ENCODE data around the gene MXRA8.
"Not testable (repeated sequence)": the region's sequence is repeated elsewhere in the genome, so short reads cannot be mapped to it uniquely, and the experiment has no call there.

MXRA8 gene

DNA sequence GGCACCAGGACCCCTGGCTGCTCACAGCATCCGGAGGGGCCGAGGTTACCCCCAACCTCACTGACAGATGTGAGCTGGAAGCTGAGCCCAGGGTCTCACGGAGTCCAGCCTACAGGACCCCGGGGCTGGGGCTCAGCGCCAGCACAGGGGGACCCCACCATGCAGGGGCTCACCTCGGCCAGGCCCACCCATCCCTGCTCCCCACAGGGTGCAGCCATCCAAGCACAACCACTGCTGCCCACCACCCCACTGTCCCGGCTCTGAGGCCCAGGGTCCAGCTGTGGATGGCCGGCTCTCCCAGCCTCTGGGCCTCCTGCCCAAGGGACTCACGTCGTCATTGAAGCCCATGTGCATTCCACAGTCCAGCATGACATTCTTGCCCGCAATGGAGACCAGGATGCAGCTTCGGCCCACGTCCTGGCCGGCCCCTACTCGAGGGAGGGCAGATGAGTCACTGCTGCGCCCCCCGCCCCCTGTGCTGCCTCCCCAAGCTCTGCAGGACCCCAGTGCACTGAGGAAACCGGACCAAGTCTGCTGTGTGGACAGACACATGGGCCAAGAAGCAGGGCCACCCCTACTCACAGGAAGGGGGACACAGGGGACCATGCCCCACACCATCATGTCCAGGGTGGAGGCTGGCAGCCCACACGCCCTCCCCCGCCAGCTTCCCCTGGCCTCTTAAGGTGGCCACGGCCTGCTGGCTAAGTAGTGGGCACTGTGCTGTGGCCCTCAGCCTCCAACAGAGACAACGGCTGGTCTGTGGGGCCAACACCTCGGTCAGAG lies 37.5 kb downstream of the MXRA8 start:
- no peak for DNase-seq (ENCODE audit: low spot score)

DNA sequence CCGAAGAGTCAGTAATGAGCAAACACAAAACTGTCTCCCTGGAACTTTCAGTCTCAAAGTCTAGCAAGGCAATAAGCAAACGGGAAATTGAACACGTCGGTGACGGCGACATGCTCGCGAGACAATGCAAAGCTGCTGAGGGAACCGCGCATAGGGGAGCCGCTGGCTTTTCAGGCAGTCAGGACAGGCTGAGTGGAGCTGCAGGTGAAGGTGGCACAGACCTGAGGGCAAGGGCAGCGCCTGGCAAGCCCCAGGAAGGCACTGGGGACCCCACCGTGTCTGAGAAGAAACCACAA lies 38.8 kb downstream of the MXRA8 start:
- DNase-seq (ENCODE audit: low spot score), result no peak

DNA sequence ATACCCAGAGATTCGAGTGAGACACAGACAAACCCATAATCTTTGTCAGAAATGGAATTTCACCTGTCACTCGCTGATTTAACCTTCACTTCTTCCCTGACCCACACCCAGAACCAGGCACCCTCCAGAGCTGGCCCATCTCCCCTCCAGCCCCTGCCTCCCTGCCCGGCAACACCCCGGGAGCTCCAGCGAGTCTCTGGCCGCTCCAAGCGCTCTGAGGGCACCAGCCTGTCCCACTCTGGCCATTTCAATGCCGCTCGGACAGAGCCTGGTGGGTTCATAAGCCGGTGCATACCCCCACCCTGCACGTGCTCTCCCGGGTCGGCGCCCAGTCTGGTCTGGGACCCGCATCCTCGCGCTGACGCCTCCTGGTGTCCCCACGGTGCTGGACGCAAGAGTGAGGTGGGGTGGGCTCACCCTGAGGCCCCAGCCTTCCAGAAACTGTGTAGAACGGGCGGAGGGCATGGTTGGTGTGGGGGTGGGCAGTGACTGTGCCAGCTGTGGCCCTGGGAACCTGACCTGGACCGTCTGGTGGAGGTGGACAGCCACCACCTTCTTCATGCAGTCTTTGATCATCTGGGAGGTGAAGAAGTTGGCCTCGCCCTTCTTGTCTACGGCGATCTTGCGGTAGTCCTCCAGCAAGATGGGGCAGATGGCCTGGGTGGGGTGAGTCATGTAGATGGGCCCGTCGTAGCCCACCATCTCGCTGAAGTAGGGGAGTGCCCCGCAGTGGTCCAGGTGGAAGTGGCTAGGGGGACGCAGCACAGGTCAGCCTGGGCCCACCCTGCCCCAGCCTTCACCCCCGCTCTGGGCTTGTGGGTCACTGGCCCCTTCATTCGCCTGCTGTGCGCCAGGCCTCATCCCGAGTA lies 39.3 kb downstream of the MXRA8 start:
- DNase-seq (ENCODE audit: low spot score), result no peak

DNA sequence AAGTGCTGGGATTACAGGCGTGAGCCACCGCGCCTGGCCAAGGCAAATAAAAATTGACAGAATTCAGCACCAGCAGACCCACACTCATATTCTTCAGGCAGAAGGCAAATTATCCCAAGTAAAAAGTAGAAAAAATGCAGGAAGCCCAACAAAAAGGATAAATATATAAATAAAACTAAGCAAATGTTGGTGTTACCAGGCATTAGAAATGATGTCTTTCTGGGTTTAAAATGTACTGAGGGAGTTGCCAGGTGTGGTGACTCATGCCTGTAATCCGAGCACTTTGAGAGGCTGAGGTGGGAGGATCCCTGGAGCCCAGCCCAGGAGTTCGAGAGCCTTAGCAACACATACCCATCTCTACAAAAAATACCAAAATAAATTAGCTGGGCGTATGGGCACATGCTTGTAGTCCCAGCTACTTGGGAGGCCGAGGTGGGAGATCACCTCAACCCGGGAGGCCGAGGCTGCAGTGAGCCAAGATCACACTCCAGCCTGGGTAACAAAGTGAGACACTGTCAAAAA lies 40.2 kb downstream of the MXRA8 start:
- no peak for DNase-seq (ENCODE audit: low spot score)

DNA sequence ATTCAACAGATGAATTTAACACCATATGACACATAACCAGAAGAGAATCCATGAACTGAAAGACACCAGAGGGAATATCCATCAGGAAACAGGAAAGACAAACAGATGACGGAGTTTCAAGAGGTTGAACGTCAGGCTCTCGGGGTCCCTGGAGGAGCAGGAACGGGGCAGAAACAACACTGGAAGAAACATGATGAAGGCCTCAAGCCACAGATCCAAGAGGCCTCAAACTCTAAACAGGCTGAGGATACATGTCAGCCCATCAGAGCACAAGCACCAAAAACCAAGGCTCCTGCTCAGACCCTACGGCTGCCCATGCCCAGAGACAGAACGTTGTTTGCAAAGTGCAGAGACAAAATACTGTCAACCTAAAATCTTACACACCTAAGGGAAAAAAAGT lies 40.9 kb downstream of the MXRA8 start:
- DNase-seq (ENCODE audit: low spot score), result no peak

DNA sequence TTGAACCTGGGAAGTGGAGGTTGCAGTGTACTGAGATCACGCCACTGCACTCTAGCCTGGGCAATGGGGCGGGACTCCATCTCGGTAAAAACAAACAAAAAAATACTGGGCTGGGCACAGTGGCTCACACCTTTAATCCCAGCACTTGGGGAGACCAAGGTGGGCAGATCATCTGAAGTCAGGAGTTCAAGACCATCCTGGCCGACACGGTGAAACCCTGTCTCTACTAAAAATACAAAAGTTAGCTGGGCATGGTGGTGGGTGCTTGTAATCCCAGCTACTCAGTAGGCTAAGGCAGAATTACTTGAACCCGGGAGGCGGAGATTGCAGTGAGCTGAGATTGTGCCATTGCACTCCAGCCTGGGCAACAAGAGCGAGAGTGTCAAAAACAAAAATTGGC lies 42.2 kb downstream of the MXRA8 start:
- not testable (repeated sequence) for DNase-seq (ENCODE audit: low spot score)

DNA sequence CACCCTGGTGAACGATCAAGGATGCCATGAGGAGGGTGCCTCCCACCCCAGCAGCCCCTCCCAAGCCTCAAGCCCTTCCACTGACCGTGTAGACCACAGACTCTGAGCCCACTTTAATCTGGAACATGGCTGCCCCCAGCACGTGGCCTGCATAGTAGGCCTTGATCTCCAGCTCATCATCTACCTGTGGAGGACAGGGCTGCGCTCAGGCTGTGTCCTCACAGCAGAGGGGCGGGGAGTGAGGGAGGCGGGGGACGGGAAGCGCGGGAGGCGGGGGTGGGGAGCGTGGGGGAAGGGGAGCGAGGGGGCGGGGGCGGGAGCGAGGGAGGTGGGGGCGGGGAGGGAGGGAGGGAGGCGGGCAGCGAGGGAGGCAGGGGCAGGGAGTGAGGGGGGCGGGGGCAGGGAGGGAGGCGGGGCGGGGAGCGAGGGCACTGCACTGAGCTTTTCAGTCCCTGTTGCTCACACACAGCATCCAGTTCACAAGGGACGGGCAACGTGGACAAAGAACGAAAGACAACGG lies 42.9 kb downstream of the MXRA8 start:
- no peak for DNase-seq (ENCODE audit: low spot score)

DNA sequence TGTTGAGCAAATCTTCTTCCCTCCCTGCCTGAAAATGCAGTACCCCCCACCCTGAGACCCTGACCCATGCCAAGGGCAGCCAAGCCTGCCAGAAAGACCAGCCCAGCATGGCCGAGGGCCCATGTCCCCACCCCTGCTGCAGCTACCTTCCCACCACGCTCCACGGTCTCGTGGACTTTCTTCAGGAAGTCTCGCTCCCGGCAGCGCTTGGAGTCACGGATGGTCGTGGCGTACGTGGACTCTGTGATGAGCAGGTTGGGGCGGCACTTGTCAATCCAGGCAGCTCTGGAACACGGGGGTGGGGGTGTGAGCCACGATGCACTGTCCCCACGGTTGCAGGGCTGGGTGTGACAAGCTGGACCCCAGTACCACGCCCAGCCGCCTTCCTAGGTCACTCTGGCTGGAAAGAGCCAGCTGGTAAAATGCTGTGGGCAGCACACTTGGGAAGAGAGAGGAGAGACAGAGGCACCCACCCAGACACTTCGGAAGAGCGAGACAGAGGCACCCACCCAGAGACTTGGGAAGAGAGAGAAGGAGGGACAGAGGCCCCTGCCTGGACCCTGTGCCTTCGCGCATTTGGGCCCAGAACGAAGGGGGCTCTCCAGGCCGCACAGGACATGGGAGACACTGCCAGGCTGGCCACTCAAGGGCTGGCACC lies 43.5 kb downstream of the MXRA8 start:
- DNase-seq (ENCODE audit: low spot score), result no peak

DNA sequence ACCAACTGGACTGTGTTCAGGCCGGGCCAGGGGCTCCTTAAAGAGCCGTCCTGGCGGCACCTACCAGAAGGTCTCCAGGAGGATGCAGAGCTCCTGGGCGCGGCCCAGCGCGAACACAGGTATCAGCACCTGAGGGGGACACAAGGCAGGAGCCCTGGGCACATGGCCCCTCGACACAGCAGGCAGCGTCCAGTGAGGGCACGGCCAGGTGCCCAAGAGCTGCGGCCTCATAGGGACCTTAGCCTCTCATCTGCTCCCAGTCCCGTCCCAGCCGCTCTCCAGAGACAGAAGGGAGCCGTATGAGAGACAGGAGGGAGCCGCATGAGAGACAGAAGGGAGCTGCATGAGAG lies 44.1 kb downstream of the MXRA8 start:
- DNase-seq (ENCODE audit: low spot score), result no peak

DNA sequence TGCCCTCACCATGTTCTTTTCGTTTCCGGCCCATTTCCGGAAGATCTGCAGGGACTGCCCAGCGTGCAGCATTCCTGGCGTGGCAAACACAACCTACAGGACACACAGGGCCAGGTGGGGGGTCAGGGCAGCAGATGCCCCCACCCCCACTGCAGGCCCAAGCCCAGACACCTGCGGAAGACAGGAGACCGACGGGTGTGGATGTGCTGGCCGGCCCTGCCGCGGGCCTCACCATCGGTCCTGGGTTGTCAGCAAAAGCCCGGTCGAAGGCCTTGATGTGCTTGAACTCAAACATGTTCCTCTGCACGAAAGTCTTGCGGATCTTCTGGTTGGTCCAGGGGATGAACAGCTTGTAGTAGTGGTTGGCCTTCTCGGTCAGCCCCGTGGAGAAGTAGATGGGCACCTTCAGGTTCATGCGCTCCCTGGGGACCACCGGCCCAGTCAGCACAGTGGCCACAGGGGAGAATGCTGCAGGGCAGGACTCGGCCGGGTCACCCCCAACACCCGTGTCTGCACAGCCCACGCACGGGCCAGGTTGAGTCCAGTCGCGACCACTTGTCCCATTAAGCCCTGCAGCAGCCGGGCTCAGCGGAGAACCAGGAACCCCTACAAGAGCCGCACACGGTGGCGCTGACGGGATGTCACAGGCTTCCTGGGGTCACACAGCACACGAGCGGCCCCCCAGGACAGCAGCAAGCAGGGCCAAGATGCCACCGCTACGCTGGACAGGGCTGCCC lies 44.7 kb downstream of the MXRA8 start:
- no peak for DNase-seq (ENCODE audit: low spot score)

DNA sequence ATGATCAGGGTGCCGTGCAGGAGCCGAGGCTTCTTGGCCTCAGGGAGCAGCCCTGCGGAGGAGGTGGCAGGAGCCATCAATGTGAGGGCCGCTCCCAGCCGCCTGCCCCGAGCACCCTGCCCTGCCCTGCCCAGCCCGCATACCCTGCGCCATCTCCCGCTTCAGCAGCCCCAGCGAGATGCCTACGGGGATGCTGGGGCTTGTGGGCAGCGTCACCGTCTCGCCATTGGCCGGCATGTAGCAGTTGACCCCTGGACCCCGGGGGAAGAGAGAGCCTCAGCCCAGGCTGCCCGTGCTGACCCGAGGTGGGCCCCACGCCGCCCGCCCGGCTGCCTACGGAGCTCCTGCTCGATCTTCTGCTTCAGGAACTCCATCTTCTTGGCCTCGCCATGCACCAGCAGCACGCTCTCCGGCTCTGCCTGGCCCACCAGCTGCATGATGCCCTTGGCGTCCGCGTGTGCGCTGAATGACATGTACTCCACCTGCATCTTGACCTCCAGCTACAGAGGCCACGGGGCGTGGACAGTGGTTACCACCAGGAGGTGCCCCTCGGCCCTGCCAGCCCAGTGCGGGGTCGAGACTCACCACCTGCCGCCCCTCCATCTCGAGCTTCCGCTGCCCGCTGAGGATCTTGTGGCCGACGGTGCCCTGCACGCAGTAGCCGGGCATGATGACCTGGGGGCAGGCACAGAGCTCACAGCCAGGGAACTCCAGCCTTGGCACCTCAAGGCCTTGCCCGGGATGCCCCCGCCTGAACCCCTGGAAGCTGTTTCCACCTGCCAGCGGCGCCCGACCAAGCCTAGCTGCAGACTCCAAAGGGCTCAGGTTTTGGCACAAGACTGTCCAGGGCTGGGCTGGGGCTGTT lies 45.7 kb downstream of the MXRA8 start:
- DNase-seq (ENCODE audit: low spot score), result no peak

DNA sequence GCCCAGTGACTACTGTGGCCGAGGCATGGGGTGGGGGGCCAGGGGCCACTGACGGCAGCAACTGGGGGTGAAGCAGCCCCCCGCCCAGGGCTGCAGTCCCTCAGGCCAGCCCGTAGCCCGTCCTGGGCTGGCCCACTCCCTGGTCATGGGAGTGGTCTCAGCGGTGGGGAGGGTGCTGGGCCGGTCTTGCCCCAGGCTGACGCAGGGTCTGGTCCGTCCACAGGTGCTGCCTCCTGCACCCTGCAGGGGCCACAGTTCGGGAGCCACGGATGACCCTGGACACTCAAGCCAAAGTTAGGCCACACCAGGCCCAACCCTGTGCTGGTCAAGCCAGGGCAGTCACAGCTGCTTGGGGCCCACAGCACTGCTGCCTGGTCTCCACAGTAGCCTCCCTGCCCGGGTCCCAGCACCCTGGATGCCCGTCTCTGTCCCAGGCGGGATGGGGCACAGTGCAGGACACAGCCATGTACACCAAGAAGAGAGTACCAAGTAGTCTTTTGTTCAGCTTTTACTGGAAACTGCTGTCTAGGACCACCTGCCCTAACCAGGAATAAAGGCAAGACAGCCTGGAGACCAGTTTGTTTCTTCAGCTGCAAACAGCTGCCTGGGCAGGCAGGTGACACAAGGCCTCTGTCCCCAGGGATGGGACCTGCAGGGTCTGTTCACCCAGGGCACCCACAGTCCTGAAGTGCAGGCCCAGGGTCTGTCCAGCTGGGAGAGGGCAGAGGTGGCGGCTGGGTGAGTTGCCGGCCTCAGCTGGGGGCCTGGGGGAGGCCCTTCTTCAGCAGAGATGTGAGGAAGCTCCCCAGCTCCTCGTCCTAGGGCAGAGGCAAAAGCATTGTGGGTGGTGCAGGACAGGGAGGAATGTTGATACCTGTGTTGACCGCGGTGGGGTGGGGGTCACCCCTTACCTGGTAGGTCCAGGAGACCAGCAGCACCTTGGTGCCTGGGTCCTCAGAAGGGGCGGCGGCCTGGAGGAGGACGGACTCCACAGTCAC lies 46.9 kb downstream of the MXRA8 start:
- no peak for DNase-seq (ENCODE audit: low spot score)

DNA sequence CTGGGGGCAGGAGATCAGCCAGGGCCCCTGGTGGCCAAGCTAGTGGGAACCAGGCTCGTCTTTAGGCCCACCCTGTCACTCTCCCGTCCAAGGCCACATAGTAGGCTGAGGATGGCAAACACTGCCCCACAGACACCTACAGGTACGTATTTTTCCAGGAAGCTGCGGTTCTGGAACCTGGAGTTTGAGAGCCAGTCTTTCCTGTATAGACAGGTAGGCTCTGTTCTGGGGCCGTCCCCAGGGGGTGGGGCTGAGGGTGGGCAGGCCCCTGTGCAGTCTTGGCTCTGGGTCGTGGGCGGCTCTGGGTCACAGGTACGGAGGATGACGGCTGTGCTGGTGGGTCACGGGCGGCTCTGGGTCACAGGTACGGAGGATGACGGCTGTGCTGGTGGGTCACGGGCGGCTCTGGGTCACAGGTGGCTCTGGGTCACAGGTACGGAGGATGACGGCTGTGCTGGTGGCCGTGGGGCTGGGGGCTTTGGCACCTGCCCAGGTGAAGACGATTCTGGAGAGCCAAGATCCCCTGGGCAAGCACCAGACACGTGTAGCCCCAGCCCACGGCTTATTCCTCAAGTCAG lies 47.8 kb downstream of the MXRA8 start:
- DNase-seq (ENCODE audit: low spot score), result no peak

DNA sequence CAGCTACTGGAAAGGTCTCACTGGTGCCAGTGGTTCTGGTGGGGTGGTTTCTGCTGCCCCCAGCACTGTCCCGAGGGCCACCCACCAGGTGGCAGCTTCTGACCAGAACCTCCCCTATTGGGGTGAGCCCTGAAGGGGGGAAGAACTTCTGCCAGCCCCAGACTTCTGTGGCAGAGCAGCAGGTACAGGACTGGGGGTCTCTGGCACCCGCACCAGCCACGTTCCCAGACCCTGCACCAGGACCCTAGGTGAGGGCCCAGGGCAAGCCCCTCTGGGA lies 48.3 kb downstream of the MXRA8 start:
- DNase-seq (ENCODE audit: low spot score), result no peak

DNA sequence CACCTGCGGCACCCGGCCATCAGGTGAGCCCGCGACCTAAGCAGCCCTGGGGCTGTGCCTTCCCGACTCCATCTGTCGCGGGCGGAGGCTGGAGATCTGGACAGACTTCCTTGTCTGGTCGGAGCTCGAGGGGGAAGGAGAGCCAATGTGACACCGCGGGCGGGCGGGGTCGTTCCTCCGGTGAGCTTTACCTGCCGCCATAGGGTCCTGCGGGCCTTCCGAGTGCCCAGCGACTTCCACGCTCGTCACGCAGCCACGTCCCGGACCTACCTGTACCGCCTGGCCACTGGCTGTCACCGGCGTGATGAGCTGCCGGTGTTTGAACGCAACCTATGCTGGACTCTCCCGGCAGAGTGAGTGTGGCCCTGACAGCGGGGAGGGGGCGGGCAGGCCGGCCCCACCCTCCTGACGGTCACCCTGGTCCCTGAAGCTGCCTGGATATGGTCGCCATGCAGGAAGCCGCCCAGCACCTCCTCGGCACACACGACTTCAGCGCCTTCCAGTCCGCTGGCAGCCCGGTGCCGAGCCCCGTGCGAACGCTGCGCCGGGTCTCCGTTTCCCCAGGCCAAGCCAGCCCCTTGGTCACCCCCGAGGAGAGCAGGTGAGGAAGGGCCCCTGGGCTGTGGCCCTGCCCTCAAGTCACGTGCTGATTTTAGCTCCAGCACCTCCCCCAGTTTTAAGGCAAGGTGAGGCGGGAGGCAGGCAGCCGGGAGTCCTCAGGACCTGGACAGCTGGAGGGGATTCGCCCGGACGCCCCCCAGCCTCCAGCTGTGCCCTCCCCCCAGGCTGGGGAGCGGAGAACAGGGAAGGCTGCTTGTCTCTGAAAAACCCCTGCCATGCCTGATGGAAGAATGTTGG lies 48.9 kb downstream of the MXRA8 start:
- no peak for DNase-seq (ENCODE audit: low spot score)

DNA sequence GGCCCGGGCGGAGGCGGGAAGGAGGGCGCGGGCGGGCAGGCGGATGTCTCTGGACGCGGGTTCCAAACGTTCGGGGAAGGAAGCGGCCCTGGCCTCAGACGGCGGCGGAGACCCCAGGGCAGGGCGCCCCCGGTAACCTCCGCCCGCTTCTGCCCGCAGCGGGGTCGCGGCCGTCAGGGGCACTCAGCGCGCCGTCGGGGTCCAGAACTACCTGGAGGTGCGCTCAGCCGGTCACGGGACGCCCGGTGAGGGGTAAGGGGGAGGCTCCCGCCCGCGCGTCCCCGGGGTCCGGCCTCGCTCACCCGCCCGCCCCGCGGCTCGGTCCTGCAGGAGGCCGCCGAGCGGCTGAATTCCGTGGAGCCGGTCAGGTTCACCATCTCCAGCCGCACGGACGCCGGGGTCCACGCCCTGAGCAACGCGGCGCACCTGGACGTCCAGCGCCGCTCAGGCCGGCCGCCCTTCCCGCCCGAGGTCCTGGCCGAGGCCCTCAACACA lies 49.6 kb downstream of the MXRA8 start:
- DNase-seq (ENCODE audit: low spot score), result no peak

DNA sequence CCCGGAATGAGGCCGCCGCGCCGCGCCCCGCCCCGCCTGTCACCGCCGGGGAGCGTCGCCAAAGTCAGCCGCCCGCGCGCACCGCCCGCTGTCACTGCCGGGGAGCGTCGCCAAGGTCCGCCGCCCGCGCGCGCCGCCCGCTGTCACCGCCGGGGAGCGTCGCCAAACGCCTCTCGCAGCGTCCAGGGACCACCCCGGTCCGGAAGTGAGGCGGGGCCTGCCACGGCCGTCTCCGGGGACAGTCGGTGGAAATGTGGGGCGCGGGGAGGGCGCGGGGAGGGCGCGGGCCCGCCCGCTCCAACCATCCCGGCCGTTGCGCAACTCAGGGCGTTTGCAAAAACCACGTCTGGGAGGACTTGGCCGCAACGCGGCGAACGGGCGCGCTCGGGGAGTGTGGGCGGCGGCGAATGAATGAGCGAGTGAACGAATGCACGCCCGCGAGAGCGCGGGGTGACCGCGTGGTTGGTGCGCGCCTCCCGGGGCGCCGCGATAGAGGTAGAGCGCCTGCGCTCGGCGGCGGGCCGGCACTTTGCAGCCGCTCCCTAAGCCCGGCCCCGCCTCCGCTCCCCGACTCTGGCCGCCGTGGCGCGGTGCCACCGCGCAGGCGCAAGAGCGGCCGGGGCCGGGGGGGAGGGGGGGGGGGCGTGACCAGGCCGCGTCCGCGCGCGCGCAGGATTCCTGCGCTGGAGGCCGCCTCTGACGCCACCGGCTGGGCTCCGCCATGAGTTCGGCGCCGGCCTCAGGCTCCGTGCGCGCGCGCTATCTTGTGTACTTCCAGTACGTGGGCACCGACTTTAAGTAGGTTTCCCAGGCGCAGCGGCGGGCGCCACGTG lies 50.2 kb downstream of the MXRA8 start, which contains the start of the genes ACAP3 and PUSL1:
Gene ACAP3 (minus strand): TSS at position 8 of the 833 bp plus-strand sequence. CDS start 115 bp downstream, outside the sequence.
Gene PUSL1 (plus strand): TSS at position 675 of the 833 bp plus-strand sequence. CDS start 47 bp downstream, at position 722.
- DNase-seq (ENCODE audit: low spot score), result peak; percentile 86

All from activated CD4-positive, alpha-beta T cell treated with anti-CD3 and anti-CD28 coated beads, Interleukin-2, Interleukin-4, amounts not matched to agents 100 ng/mL and 50 ng/mL, durations not matched to agents 16 hours and 8 hours (primary cell).